SK-N-MC (cell line): ENCODE measurements around the gene FAM200C.

Experiments used
- EZH2 ChIP-seq: fragments of 200-600 bp; sonication (generic); IDR thresholded peaks from one replicate; pipeline ENCODE4 v1.6.1; 2017; ENCODE audit warnings: antibody characterized with exemption
- FOXP2 ChIP-seq: optimal IDR thresholded peaks from 2 replicates; pipeline ENCODE3; 2011; ENCODE audit warnings: mild to moderate bottlenecking, moderate library complexity; ENCODE audit not compliant: insufficient read depth; ENCODE audit errors: extremely low read length, control extremely low read depth
- POLR2AphosphoS5 ChIP-seq: IDR thresholded peaks from 2 replicates; pipeline ENCODE4 v1.6.1; 2012; ENCODE audit warnings: mild to moderate bottlenecking, low read depth, low read length, borderline replicate concordance

- TF ChIP-seq EZH2 = no peak
- TF ChIP-seq POLR2AphosphoS5 = no peak
- no peak for TF ChIP-seq FOXP2
Measured at GRCh38 chr5:160349935-160350303, 49.9 kb downstream of the FAM200C start.
